Limb (tissue), 2 donors: ENCODE data around the gene RBMS3.

ENCODE experiments used
- DNase-seq, 2 donors: peaks; one replicate each; pipeline ENCODE4 v3.0.0-alpha.2; 2016; ENCODE audit errors: extremely low spot score in 2 of 2

Gene RBMS3

DNA sequence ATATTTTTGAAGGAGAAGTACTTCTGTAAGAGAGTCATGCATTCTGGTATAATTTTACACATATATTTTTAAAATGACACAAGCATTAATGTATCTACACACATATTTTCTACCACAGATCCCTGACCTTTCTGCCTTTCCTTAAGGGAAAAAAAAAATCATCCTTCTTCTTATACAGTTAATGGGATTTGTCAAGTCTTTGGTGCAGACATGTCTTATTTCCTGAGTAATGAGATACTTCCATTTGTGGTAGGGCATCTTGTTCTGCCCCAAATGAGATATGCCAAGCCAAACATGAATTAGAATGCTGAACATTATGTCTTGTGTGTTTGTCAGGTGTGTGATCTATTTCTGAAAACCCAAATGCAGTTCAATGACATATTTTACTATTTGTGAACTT is 329.9 kb downstream of the RBMS3 start:
- DNase-seq: no peak

DNA sequence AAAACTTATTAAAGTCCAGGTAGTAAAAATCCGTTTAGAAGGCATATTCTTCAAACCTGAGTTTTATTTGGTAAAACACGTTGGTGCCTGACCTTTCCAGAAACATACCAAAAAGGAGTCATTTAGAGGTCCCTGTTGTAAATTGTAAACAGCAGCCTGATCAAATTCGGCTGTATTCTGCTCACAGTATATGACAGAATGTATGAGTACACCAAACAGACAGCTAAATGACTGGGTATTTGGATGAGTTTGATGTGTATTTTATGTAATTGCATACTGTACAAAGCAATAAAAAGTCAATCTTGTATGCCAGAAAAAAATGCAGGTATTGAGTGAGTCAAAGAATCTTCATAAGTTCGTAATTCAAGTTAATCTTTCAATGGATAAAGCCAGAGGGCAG is 330.4 kb downstream of the RBMS3 start:
- DNase-seq: no peak

DNA sequence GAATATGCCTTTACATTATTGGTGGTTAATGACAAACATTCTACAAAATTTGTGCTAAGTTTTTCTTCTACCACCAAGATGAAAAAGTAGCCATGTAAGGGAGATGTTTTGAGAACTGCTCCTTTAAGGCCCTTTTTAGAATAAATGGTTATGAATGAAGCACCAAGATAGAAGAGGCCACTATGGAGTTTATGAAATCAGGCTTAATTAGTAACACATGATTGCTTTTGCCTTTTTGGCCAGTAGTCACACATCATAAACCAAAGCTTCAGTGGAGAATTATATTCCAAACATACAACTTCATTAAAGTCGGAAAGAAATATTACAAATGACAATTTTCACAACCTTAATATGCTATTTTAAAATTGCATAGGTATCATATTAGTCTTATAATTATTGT is 331.7 kb downstream of the RBMS3 start:
- DNase-seq: no peak

DNA sequence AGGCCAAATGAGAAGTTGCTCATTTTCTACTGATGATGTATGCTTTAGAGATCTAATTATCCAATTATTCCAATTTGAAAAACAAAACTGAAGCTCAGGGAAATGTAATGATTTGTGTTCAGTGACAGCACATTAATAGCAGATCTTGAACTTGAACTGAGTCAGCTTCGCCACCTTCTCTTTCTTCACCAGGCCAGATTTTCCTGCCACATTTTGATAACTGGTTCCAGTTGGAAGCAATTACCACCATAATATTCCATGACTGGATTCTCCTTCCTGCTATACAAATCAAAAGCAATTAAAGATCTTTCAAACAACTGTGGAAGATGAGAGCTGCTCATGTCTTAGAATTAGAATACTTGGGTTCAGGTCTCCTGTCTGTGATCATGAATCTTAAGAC is 334.1 kb downstream of the RBMS3 start:
- no peak for DNase-seq

DNA sequence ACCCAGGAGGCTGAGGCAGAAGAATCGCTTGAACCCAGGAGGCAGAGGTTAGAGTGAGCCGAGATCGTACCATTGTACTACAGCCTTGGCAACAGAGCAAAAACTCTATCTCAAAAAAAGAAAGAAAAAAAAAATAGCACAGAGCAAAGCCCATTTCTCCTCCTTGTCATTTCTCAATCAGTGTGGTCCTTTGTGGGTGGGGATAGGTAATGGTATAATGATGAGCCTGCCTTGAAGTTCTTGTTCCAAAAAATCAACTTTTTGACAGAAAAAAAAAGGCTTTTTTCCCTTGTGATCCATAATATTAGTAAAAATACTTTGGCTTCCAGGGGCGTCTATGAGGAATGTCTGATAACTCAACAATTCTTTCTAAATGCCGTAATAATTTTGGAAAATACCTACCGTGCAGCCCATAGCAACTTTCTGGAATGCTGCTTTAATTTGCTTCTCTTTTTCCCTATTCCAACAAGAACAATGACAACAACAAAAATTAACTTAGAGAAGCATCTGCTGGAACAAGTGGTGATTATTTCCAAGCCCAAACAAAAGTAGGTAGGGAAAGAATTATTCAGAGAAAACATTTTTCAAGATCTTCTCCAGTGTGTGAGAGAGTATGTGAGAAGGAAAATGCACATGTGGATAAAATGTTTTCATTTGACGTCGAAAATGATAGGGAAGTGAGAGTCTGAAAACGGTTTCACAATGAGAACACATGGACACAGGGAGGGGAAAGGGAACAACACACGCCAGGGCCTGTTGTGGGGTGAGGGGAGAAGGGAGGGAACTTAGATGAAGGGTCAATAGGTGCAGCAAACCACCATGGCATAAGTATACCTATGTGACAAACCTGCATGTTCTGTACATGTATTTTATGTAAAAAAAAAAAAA is 337.8 kb downstream of the RBMS3 start:
- peak in 1 of 2 donors; percentile 18 for DNase-seq

DNA sequence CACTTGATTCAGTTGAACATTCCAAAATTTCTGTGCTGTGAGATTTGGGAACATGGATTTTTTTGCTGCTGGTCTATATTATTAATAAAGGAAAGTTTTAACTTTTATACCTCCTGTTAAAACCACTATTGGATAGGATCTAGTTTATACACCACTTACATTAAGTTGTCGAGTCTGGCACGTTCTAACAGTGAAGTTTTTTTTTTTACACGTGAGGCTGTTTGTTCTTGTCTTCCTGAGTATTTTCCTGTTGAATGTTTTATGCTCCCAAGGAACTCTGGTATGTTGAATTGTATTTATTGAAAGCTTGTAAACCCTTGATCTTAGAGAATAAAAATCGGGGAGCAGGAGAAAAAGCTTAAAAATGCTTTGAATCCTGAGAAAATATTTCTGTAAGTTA is 338.8 kb downstream of the RBMS3 start:
- no peak for DNase-seq

DNA sequence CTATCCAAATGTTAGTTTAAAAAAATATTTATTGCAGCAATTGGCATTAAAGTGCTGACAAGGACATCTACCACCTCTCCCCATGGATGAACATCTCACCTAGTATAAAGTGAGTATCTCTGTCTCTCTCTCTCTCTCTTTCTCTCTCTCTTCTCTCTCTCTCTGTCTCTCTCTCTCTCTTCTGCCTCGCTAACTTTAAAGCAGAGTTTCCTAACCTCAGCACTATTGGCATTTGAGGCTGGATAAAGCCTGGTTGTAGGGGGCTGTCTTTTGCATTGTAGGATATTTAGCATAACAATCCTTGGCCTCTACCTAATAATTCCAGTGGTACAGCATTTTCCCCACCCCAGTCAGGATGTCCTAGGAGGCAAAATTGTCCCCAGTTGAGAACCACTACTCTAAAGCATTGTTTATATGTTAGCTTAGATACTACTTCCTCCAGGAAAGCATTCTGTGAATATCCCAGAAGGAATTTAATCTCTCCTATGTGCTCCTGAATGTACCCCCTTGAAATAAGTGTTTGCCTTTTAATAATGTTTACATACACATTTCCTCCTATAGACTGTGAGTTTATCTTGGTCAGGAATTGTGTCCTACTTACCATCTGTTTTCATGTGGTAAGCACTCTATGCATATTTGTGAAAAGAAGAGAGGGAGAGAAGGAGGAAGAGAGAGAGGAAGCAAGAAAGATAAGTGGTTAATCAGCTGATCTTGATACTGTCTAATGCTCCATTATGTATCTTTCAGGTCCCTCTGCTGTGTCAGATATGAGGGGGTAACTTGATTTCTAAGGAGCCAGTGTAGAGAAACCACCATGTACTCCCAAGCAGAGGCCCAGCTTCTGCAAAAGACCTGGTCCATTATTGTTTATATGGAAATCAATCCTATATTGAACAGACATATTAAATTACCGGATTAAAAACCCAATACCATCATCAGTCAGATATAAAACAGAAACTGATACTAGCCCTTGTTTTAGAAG is 346.6 kb downstream of the RBMS3 start:
- DNase-seq: no peak

DNA sequence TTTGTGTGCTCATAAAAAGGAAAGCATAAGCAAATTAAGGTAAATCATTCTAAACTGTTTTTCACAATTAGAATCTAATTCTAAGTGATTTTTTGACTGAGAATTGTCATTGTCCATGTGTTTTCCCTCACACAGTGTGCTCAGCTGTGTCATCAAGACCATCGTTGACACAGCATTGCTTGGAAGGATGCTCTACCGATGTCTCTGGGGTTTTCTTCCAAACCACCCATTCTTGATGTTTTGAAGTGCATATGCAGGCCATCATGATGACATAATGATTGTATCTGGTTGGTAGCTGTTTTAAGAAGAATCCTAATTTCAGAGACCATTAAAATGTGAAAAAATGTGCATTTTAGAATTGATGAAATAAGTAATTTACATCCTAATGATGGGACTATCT is 347.9 kb downstream of the RBMS3 start:
- no peak for DNase-seq

DNA sequence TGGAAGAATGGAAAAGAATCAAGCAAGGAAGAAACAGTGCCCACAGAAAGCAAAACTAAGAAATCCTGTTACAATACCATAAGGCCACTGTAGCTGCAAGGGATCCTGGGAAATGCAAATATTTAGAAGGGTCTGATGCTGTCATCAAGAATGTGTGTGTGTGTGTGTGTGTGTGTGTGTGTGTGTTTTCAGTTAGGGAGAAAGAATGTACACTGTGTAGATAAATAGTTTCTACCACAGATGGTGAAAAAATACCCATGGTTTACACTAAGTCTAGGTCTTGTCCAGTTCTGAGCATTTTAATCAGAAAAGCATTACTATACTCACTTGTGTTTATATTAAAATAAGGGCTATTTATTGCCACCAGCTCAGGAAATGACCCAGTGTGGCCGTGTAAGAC is 355.0 kb downstream of the RBMS3 start:
- no peak for DNase-seq

DNA sequence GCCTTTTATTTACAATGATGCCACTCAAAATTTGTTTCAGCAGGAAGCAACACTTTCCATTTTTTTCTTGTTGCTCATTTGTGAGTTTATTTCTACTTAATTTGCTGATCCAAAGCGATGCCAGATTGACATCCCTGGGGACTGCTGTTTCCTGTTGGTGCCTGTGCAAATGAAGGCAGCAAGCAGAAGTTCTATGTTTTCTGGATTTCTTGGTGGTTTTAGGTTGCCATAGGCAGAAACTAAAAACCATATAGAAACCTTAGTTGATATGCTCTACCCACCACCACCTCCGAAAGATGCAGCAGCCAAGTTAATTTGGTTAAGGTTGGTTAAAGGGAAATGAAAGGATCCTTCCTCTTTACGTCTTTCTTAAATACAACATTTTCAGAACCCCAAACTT is 356.2 kb downstream of the RBMS3 start:
- DNase-seq: no peak

DNA sequence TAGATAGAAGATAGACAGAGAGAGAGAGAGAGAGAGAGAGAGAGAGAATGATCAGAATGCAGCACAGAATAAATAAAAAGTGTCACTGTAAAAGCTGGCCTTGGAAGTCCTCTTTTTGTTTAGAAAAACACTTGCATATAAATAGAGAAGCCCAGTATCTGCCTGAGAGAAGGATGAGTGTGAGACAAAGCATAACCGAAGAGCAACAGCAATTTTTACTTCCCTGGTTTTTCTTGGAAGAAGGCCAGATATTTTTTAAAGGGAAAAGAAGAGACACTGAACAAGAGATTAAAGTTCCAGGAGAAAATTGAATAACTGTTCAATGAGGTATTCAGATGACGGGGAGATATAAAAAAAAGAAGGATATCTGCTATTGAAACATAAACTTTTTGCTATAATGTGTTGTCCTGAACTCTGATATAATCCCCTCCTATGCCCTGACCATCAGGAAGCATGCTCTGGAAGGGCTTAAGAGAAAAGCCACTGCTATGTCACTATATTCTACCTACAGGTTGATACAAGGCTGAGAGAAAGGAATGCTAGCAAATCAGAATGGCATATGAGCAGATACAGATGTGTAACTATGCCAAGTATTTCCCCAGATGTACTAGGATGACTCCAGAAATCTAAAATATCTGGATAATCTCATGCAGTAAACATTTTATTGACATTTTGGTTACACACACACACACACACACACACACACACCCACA is 358.9 kb downstream of the RBMS3 start:
- DNase-seq: no peak

DNA sequence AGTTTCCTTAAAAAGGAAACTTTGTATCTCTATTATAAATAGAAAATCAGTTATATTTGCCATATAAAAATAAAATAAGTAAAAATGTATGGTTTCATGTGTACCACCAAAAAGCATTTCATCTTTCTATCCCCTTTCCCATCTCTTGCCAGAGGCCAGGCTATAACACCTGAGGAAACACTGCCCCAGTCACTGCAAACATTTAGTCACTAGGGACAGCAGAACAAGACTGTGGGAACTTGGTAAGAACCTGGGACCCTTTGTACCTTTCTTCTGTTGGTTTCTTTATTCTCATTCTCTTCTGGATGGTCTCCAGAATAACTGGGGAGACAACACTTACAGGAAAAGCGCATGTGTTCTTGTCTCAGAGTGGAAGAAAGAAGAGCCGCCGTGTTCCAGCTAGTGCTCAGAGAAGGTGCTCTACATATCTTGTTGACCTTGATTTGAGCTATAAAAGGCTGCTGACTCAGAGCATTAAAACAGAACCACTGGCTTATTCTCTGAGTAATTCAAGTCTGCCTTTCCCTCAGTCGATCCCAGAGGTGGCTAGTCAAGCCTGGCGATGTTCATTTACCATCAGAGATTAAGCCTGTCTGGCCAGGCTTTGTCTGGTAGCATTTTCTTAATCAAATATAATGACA is 361.6 kb downstream of the RBMS3 start:
- DNase-seq: no peak

DNA sequence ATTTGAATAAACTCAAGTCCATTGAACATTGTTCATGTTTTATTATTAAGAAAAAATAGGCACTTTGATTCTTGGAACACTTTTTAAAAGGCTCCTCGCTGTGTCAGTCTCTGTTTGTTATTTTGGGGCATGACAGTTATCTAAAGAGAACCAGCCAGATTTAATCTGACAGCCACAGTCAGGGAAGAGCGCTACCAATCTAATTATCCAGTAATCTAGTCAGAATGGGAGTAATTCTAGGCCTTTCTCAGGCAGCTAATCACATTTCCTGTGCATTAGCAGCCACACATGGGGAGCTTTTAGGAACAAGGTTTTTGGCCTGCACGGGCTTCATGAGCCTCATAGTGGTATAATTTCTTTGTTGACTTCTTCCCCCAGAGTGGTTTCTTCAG is 362.2 kb downstream of the RBMS3 start:
- no peak for DNase-seq

DNA sequence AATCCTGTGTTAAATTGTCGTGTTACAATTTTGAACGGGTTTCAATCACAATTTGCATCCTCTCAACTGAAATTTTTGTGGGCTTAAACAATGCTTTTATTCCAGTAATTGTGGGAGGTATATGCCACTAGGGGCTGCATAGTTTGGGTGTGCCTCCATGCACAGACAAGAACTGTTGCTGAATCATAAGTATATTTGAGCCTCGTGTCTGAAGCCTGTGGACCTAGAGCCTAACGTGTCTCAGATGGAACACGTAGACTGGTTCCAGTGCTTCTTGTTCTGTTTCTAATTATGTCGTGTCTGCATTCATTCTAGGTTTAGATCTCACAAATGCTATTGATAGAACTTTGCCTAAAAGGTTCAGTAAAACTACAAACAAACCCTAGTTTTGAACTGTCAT is 363.4 kb downstream of the RBMS3 start:
- no peak for DNase-seq

DNA sequence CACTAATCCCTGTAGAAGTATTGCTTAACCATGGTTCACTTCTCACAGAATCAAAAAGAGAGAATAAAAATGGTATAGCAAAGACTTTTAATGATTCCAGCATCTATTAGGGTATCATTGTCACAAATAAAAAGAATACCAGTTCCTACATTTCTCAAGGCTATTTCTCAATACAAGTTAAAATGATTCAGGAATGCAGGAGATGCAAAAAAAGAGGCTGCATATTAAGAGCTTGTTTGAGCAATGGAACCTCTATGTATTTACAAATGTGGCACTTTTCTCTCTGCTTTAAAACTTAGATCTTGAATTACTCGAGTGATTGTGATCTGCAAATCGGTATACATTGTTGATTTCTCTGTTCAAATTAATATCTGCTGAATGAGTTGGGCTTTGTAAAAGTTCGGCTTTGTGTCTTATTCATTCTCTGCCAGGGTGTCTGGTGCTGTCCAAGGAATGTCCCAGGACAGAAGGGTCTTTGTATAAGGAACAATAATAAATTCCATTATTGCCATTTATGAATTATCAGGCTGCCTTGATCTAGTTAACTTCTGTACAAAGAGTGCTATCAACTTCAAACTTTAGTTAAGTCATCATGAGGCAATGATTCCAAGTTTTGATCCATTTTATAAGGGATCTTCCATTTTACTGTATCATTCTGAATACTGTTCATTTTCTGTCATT is 364.2 kb downstream of the RBMS3 start:
- no peak for DNase-seq

DNA sequence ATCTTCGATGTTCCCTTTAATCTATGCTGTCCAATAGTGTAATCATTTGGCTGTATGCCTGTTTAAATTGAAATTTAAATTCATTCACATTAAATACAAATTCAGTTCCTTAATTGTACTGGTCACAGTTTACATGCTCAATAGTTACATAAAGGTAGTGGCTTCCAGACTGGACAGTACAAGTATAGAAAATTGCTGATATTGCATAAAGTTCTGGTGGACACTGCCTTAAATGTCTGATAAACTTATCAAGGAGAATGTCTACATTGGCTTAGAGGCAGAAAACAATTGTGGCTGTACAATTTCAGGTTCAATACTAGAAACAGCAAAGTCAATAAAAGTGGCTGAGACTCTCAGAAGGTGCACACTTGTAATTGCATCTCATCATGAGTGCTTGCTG is 365.2 kb downstream of the RBMS3 start:
- DNase-seq: no peak

DNA sequence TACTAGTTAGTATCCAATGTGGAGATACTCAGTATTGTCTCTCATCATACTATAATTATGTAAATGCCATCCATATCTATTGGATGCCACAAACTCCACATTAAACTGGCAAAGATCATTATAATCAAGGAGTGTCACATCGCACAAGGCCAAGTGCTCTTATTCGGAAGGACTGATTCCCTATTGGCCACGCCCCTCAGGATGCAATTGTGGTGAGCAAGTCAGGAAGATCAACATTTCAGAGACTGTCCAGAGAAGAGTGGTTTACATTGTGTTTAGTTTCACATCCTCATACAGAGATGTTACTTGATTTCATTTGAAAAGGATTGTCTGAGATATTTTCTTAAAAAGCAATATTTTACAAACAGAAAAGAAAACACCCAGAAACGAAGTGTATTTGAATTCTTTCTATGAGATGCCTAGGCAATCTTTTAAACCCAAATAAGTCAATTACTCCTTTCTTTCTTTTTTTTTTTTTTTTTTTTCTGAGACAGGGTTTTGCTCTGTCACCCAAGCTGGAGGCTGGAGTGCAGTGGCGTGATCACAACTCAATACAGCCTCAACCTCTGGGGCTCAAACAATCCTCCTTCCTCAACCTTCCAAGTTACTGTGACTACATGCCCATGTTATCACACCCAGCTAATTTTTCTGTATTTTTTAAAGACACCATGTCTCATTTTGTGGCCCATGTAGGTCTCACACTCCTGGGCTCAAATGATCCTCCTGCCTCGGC is 369.1 kb downstream of the RBMS3 start:
- no peak for DNase-seq

DNA sequence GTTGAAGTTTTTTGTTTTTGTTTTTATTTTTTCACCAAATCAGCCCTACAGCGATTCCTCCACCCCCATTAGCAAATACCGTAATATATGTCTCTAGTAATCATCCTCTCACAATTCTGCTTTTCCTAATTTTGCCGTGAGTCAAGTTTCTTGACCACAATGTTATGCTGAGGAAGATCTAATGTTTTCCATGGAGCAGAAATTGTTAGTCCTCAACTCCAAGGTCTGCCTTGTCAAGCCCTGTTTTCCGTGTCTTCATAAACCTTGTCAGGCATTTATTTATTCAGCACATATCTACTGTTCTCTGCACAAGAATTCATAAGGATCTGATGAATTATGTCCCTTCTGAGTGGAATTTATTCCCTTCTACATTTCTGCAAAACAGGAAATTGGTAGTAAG is 372.8 kb downstream of the RBMS3 start:
- DNase-seq: no peak

DNA sequence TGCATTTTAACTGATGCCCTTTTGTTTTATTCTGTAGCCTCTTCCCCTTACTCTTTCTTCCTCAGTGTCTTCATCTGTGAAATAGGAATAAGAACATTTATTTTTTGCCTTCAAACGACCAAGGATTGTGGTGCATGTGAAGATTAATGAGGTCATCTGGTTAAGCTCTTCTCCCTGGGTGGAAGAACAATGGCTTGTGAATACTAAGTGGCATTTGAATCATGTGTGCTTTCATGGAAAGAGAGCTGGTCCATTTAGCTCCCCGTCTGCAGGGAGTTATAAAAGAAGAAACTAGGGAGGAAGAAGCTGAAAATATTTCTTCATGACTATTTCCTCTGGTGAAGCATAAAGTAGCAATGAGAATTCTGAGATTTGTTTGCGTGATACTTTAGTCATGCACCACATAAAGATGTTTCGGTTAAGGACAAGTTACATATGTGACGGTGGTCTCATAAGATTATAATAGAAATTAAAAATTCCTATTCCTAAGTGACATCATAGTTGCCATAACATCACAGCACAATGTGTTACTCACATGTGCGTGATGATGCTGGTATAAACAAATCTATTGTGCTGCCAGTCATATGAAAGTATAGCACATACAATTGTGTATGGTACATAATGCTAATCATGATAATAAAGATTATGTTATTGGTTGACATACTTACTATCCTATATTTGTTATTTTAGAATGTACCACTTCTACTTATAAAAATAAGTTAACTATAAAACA is 374.3 kb downstream of the RBMS3 start:
- DNase-seq: no peak
